NCI-H2107 treated with DMSO at 0.1 percent for 48 hours (cell line): ENCODE measurements around the gene SYCP2L.

ENCODE experiments used
- DNase-seq: peaks from one replicate; lab custom pipeline; 2025; ENCODE audit not compliant: unreplicated experiment; lab: John Stamatoyannopoulos, UW

Gene SYCP2L

DNA sequence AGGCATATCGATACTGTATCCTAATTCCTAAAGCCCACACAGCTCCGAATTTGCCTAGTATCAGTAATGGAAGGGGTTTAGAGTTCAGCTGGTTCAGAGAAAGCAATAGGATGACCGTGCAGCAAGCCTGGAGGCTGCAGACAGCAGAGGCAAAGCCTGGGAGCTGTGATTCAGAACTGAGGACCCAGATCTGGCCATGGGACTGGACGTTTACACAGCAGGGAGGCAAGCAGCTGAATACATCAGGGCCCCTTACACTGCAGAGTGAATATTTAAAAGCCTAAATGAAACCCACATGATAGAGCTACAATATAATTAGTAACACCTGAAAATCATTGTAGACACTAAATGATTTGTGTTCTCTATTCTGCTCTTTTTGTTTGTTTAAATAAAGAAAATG is 119.2 kb downstream of the SYCP2L start:
- DNase-seq, result no peak

DNA sequence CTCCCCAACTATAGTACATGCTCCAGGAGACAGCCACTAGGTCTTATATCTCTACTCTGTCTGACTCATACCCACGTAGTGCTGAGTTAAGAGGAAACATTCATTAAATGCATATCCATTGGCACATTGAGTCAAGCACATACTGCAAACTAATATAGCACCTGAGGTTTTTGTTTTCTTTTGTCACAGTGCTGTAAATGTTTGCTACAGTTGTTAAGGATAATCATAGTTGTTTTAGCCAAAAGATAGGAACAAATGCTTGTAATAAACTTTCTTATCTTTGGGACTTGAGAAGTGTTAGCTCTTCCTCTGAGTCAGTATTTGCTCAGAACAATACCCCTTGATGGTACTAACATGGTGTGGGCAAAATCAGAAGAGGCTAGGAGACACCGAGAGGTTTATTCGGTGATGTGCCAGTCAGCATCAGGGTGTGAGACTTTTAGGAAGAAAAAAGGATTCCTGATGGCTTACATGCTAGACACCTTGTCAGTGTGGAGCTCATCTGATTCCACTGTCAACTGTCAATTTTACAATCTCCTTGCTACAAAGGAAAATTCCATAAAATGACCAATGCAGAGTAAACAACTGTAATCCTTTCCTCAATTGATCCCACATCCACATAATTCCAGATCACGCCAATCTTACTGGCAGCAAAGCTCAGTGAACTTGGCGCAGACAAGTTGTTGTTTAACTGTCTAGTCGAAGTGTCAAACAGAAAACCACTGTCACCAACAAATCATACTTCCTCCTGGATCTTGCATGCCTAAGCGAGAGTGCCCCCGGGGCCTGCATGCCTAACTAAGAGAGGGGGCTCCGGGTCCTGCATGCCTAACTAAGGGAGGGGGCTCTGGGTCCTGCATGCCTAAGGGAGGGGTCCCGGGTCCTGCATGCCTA is 121.1 kb downstream of the SYCP2L start:
- DNase-seq, result no peak

DNA sequence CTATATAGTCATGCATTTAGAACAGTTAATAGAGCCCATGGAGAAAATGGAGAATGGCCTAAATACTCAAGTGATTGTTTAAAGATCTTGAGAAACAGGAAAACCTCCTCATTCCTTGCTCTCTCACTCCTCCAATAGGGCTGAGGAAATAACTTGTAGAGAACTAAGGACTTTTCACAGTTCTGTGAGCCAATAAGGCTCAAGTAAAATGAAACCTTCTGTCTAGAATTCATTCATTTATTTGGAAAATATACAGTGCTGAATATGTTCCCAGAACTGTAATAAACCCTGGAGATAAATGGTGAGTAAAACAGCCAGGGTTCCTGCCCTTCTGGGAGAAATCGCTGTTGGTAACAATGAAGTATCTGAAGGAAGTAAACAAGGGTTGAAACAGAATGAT is 122.0 kb downstream of the SYCP2L start:
- no peak for DNase-seq

DNA sequence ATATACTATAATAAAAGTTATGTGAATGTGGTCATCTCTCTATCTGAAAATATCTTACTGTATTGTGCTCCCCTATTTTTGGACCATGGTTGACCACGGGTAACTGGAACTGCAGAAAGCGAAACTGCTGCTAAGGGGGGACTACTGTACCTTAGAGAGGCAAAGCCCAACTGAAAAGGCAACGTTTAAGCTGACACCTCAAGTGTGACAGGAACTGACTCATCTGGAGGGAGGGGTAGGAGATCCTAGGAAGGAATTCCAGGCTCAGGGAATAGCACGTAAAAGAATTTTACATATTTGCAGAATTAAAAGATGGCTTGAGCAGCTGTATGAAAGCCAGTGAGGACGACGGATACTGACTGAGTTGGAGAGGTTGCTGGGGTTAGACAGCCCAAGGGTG is 122.5 kb downstream of the SYCP2L start:
- no peak for DNase-seq

DNA sequence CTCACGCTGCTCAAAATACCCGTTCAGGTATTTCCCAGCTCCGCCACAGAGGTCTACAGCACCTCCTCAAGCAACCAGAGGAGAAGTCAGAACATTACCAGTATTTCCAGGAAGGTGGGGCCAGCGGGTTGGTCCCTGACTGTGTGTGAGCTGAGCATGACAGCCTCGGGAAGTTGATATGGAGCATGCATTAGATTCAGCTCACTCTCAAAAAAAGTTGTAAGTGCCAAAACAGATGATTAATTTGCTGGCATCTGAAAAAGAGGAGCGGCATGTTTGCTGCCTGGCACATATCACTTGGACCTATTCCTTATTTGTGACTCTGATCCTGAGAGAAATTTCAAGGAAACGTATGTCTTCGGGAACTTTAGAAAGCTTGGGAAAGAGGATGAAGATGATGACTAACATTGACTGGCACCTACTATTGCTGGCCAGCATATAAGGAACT is 125.0 kb downstream of the SYCP2L start:
- no peak for DNase-seq

DNA sequence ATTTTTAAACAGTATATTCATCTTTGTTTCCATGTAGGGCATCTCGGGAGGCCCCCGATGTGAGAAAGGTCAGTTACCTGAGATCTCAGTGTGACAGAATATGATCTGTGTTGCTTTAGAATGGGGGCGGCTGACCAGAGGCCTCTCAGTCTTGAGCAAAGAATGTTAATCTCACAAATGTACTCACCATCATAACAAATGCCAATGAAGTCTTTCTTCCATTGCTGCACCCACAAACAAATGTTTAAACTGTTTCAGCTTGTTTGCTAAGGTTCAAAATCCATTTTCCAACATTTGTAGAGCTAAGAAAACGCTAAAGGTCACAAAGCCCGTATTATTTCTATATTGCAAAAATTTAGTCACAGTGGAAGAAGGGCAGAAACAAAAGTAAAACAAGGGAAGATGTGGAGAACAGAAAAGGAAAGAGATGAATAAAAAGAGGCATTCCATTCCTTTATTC is 125.5 kb downstream of the SYCP2L start:
- no peak for DNase-seq

DNA sequence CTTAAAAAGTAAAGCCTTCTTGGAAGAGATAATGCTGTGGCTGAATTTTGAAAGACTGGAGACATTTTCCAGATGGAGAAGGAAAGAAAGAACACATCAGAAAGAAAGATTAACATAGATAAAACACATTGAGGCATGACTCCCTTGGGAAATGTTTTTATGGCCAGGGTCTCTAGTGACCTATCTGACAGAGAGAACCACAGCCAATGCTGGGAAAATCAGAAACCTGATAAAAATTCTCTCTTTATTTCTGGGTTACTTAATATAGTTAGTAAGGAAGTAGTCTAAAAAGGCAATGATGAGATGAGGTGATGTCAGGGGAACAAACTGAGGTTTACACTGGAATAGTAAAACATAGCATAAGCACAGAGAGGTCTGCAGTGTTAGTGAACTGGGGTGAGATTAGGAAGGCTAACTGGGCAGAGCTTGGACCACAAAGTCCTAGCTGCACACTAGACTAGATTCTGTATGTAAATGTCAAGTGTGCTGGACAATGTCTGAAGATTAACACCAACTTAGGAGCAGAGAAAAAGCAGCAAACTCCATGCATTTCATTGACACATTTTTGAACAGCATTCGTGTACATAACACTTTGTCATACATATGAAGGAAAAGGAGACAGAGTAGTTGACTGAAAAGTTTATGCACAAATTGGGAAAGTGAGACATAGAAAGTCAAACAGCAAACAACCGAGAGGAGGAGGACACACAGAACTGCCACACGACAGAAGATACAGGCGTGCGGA is 126.3 kb downstream of the SYCP2L start:
- no peak for DNase-seq

DNA sequence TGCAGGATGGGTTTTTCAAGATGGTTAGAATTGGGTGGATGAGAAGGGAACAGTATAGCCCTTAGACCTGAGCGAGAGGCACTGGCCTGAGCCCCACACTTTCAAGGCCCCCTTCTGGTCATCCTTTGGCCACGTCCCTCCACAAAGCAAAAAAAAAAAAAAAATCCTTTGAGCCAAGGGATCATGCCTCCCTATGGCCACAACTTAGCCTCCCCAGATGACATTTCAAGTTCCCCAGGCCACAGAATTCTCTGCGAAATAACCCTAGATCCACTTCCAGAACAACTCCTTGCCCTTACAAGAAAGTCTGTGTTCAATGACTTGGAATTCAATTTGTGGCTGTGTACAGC is 126.8 kb downstream of the SYCP2L start:
- no peak for DNase-seq

DNA sequence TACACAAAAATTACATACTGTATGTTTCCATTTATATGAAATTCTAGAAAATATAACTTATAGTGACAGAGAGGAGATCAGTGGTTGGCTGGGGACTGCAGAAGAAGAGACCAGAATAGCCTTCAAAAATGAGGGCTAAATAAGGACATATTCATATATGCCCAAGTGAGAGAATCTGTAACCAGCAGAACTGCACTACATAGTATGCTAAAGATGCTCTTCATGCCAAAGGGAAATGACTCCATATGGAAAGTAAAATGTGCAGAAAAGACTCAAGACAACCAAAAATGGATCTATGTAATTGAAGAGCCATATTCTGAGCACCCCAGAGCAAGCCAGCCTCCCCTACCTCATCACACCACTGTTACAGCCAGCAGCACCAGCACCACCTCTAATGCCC is 128.2 kb downstream of the SYCP2L start:
- DNase-seq, result no peak

DNA sequence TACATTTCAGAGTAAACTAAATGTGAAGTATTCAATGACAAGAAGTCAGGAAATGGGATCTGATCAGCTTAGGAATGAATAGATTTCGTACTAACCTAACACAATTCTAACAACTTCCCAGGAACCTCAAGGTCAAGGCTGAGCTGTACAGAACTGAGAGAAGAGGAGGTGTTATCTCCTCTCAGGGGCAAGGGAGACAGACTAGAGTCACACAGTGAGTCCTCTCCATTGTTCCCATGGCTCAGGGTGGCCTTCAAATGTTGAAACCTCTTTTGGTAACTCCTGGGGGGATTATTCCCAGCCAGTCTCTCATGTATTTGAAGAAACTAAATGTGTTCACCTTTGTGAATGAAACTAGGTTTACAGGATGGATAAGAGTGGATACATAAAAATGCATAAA is 129.6 kb downstream of the SYCP2L start:
- DNase-seq, result no peak

DNA sequence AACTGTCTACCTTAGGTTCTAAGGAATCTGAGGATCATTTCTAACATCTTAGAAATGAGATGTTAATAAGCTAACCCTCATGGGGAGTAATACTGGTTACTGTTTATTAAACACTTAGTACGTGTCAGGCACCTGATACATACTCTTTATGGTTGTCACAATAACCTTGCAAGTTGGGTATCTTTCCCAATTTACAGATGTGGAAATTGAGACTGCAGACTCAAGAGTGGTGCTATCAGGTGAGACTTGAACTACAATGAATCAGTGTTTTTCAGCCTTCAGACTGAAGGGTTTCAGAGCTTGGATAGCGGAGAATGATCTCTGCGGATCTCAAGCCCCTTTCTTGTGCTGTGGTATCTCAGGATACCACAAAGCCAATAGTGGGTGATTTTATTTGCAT is 130.2 kb downstream of the SYCP2L start:
- DNase-seq, result no peak

DNA sequence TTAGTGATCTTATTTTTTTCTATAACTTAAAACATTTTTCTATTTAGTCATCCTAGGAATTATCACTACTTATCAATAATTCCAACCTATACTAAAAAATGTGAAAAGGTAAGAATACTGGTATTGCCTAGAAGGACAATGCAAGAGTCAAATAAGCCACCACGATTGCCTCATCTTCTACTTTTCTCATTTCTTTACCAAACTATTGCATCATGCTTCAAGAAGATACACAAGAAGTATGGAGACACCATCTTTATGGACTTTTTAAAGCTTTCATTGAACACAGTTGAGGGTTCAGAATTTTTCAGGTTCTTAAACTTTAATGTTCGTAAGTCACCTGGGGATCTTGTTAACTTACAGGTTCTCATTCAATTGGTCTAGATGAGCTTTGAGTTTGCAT is 131.4 kb downstream of the SYCP2L start:
- no peak for DNase-seq

DNA sequence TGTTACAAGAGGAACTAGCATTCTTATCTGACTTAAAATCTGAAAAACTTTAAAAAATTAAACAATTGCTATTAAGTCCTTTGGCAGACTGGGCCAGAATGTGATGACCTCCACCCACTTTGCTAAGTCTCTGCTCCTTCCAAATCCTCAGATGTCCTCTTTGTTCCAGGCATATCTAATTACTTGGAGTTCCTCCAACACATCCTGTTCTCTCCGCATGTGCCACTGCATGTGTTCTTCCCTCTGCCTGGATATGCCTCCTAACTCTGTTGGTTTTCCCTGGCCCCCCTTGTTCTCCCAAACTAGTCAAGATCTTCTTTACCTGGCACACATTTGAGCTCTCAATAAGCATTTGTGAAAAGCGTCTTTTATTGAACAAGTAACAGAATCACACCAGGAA is 134.2 kb downstream of the SYCP2L start:
- DNase-seq, result no peak

DNA sequence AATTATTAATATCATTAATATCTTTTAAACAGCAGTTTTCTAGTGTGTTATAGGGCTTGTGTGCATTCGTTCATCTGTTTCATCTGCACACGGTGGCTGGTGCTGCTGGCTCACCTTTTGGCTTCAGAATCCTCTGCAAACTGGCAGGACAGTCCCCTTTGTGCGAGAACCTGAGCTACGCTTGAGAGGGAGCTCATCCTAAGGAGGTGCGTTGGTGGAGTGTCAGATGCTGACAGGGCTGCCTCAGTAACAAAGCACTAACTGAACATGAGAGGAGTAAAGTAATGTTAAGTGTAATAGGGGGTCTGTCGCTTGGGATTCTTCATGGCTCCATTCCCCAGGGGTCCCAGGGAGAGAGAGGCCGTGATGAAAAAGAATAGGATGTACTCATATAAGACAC is 134.9 kb downstream of the SYCP2L start:
- no peak for DNase-seq

DNA sequence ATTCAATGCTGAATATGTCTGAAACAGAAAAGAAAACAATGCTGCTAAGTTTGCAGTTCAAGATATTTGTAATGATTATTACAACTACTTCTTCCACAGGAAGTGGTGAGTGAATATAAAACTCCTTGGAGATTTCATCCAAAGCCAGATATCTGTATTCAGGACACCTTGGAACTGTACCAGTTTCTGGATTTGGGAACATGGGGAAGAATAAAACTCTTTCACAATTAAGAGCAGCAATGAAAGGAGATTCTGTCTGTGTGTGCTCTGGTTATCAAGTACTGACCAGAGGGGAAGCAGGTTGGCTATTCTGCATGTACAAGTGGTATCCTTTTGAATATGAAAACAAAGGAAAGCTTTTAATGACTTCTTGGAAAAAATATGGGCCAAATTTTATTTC is 136.2 kb downstream of the SYCP2L start:
- DNase-seq, result no peak
